BJ (cell line): ENCODE measurements around the gene GPHA2. TPM values are rescaled to one million over a fixed set of nuclear protein-coding genes. Genes with fewer than 3 reads are reported as not detected.
A peak's percentile ranks its signal among the peaks of the same experiment; 100 is the strongest.

Experiments used
- CTCF ChIA-PET: fragments of 350-600 bp; formaldehyde crosslinking; extraction: SDS; loops from one replicate; lab custom pipeline; 2021; ENCODE audit warnings: antibody characterized with exemption, inconsistent platforms; lab: Yijun Ruan, JAX
- POLR2A ChIA-PET: fragments of 300-600 bp; sonication (Branson Sonifier 250); formaldehyde crosslinking; extraction: SDS; loops from one replicate; lab custom pipeline; 2021; ENCODE audit warnings: antibody characterized with exemption; lab: Charles Lee
- DNase-seq: peaks from one replicate; pipeline ENCODE4 v3.0.0-alpha.2; 2011; ENCODE audit warnings: low read depth
- H3K27me3 ChIP-seq: 2 replicates; pipeline ENCODE4 v1.6.0; 2011; ENCODE audit warnings: low read length; ENCODE audit not compliant: control insufficient read depth, insufficient read depth
- H3K36me3 ChIP-seq: 2 replicates; pipeline ENCODE4 v1.5.1; 2011; ENCODE audit warnings: low read length; ENCODE audit not compliant: control insufficient read depth, insufficient read depth
- H3K4me3 ChIP-seq: 2 replicates; pipeline ENCODE4 v1.5.1; 2011; ENCODE audit warnings: low read depth, mild to moderate bottlenecking, control low read depth, low read length
- CTCF ChIP-seq: IDR thresholded peaks from 2 replicates; pipeline ENCODE4 v1.5.1; 2011; ENCODE audit warnings: low read depth, mild to moderate bottlenecking, control low read depth, inconsistent platforms, low read length, moderate library complexity; ENCODE audit not compliant: insufficient read depth
- polyA plus RNA-seq: library from polyadenylated mRNA; depleted of rRNA; stranded (reverse); fragments of >200 nt; gene quantifications from 2 replicates; pipeline ENCODE4 v1.2.3, GENCODE V29; 2011

Gene GPHA2
- polyA plus RNA-seq, 1 experiment = not detected

GRCh38 chr11:64890522-64890939 is 45.2 kb downstream of the GPHA2 start:
- CTCF ChIA-PET = interaction anchor here (0.5 to 29.7 kb wide), 7 partner anchors 8 to 202 kb away, joined by 3 to 797 read pairs (median 4); partner anchors contain the start of genes ARL2, CDC42BPG and EHD1
- Histone ChIP-seq H3K27me3 (no peaks in the 10 kb centered on the region), H3K36me3 (peaks cover 5% of the 10 kb centered on the region), H3K4me3 (no peak overlapping the region)
- no peak for TF ChIP-seq CTCF
- POLR2A ChIA-PET = no interaction called here
- DNase-seq = no peak

- no peak for DNase-seq
- CTCF ChIA-PET = interaction anchor here (1.0 to 29.7 kb wide), 6 partner anchors 11 to 125 kb away, joined by 4 to 797 read pairs (median 14); partner anchors contain the start of genes ARL2, ATG2A, BATF2 and CDC42BPG
- H3K27me3 ChIP-seq = no peaks in the 10 kb centered on the region
- POLR2A ChIA-PET = no interaction called here
- no peak overlapping the region for H3K4me3 ChIP-seq
- no peak for TF ChIP-seq CTCF
- H3K36me3 ChIP-seq = no peaks in the 10 kb centered on the region
These were observed 46.8 kb downstream of the GPHA2 start for GRCh38 chr11:64888729-64889511.

- Histone ChIP-seq H3K27me3 (no peaks in the 10 kb centered on the region), H3K4me3 (no peak overlapping the region), H3K36me3 (no peaks in the 10 kb centered on the region)
- TF ChIP-seq CTCF = no peak
- ChIA-PET POLR2A (no interaction called here), CTCF (interaction anchor here (0.7 to 29.7 kb wide), 11 partner anchors 8 to 125 kb away, joined by 3 to 797 read pairs (median 5); partner anchors contain the start of genes ARL2, ATG2A, BATF2 and CDC42BPG)
- no peak for DNase-seq
These were observed 47.3 kb downstream of the GPHA2 start for GRCh38 chr11:64888406-64888728.

GRCh38 chr11:64887757-64888405 is 47.8 kb downstream of the GPHA2 start:
- peak; percentile 95 for TF ChIP-seq CTCF
- Histone ChIP-seq H3K27me3 (no peaks in the 10 kb centered on the region), H3K4me3 (no peak overlapping the region), H3K36me3 (no peaks in the 10 kb centered on the region)
- no peak for DNase-seq
- POLR2A ChIA-PET = no interaction called here
- CTCF ChIA-PET = interaction anchor here (0.7 to 29.7 kb wide), 11 partner anchors 9 to 126 kb away, joined by 3 to 797 read pairs (median 5); partner anchors contain the start of genes ARL2, ATG2A, BATF2 and CDC42BPG

GRCh38 chr11:64887234-64887756 is 48.4 kb downstream of the GPHA2 start:
- no peak overlapping the region for H3K4me3 ChIP-seq
- H3K36me3 ChIP-seq = no peaks in the 10 kb centered on the region
- H3K27me3 ChIP-seq = no peaks in the 10 kb centered on the region
- TF ChIP-seq CTCF = no peak
- no peak for DNase-seq
- ChIA-PET POLR2A (no interaction called here), CTCF (interaction anchor here (0.7 to 29.7 kb wide), 9 partner anchors 9 to 126 kb away, joined by 3 to 797 read pairs (median 7); partner anchors contain the start of genes ARL2, BATF2, CDC42BPG and EHD1)
